ENCODE data around the gene LIPT2.

DNA sequence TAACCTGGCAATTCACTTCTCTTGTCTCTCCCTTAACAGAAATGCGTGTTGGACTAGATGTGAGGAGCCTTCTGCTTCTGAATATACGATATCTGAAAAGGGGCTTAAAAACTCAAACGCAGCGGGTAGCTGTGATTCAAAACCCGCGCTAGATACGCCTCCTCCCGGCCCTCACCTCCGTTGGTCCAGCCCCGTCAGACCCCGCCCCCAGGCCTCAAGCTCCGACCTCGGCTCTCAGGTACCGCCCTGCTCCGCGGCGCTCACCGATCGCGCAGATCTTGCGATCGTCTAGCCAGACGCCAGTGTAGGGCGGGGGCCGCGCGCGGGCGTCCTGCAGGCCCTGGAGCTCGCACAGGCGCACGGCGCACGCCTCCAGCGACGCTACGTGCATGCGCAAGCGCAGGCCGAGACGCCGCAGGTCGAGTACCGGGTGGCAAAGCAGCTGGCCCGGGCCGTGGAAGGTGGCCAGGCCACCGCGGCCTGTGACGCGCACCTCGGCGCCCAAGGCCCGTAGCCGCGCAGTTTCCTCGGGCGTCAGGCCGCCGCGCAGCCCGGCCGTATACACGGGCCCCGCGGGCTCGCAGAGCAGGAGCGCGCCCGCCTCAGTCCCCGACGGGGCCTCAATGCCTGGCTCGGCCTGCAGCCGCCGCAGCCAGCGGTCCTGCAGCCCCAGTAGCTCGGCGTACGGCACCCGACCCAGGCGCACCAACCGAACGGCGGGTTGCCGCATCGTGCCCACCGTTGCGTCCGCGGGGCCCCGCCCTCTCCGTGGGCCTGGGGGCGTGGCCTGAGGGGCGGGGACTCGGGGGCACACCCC is at the start of gene LIPT2:
- TF ChIP-seq, protein P1, sequence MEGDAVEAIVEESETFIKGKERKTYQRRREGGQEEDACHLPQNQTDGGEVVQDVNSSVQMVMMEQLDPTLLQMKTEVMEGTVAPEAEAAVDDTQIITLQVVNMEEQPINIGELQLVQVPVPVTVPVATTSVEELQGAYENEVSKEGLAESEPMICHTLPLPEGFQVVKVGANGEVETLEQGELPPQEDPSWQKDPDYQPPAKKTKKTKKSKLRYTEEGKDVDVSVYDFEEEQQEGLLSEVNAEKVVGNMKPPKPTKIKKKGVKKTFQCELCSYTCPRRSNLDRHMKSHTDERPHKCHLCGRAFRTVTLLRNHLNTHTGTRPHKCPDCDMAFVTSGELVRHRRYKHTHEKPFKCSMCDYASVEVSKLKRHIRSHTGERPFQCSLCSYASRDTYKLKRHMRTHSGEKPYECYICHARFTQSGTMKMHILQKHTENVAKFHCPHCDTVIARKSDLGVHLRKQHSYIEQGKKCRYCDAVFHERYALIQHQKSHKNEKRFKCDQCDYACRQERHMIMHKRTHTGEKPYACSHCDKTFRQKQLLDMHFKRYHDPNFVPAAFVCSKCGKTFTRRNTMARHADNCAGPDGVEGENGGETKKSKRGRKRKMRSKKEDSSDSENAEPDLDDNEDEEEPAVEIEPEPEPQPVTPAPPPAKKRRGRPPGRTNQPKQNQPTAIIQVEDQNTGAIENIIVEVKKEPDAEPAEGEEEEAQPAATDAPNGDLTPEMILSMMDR (IDR thresholded peaks at IDR 0.05): no peak
- no peak for TF ChIP-seq ZFX (IDR thresholded peaks at IDR 0.05; ENCODE audit: borderline replicate concordance)
